GM12878 (cell line): ENCODE results near the gene PHOSPHO1. TPM values are rescaled to one million over a fixed set of nuclear protein-coding genes. Genes with fewer than 3 reads are reported as not detected.

Experiments used
- CREB1 ChIP-seq: IDR thresholded peaks from 2 replicates; pipeline ENCODE4 v1.6.1; 2012; ENCODE audit warnings: low read depth, mild to moderate bottlenecking, inconsistent platforms
- EGR1 ChIP-seq, 2 experiments: IDR thresholded peaks; 1 replicate in 1 of 2; 2 replicates in 1 of 2; pipeline ENCODE4 v1.6.1; 2011 to 2012; ENCODE audit warnings: low read depth in 2 of 2, low read length in 2 of 2, borderline replicate concordance in 1 of 2, mild to moderate bottlenecking in 1 of 2, moderate library complexity in 1 of 2
- FOXM1 ChIP-seq: IDR thresholded peaks from 2 replicates; pipeline ENCODE4 v1.6.1; 2012; ENCODE audit warnings: low read depth, mild to moderate bottlenecking, inconsistent platforms, low read length, moderate library complexity
- MXI1 ChIP-seq: fragments of 150-350 bp; IDR thresholded peaks from 2 replicates; pipeline ENCODE4 v1.6.1; 2011; ENCODE audit warnings: low read depth, mild to moderate bottlenecking, inconsistent platforms, low read length, improper control_type of control experiment
- MYC ChIP-seq: IDR thresholded peaks from 2 replicates; pipeline ENCODE4 v1.6.1; 2011; ENCODE audit warnings: mild to moderate bottlenecking, low read length, moderate library complexity, inconsistent platforms; ENCODE audit not compliant: insufficient read depth, insufficient replicate concordance, insufficient read length, severe bottlenecking
- NFIC ChIP-seq: IDR thresholded peaks from 2 replicates; pipeline ENCODE4 v1.6.1; 2012; ENCODE audit warnings: low read depth, mild to moderate bottlenecking, inconsistent platforms, low read length, moderate library complexity
- PAX5 ChIP-seq: IDR thresholded peaks from 2 replicates; pipeline ENCODE4 v1.6.1; 2011; ENCODE audit warnings: low read depth, low read length, borderline replicate concordance
- RELB ChIP-seq: fragments of 450-650 bp; IDR thresholded peaks from 2 replicates; pipeline ENCODE4 v1.6.1; 2017; ENCODE audit warnings: low read depth, mild to moderate bottlenecking, moderate library complexity
- SREBF1 ChIP-seq: IDR thresholded peaks from 2 replicates; pipeline ENCODE4 v1.6.1; 2012; ENCODE audit warnings: mild to moderate bottlenecking, low read length
- TAF1 ChIP-seq: IDR thresholded peaks from 2 replicates; pipeline ENCODE4 v1.6.1; 2011; ENCODE audit warnings: mild to moderate bottlenecking, low read depth, low read length, borderline replicate concordance
- ZBTB33 ChIP-seq: fragments of 450-650 bp; IDR thresholded peaks from 2 replicates; pipeline ENCODE4 v1.6.1; 2017; ENCODE audit warnings: mild to moderate bottlenecking
- ZNF24 ChIP-seq: fragments of 450-650 bp; IDR thresholded peaks from 2 replicates; pipeline ENCODE4 v1.6.1; 2017; ENCODE audit warnings: antibody characterized with exemption, mild to moderate bottlenecking
- polyA plus RNA-seq, 11 experiments: library from polyadenylated mRNA; depleted of rRNA in 4 of 11; unstranded in 6 of 11; stranded (reverse) in 5 of 11; fragments of >200 nt; fragmentation: Nextera tagmentation in 4 of 11; fragmentation: Illumina TruSeq in 1 of 11; extraction: Ambion mirVana in 4 of 11; extraction: Trizol in 1 of 11; gene quantifications; 1 replicate in 1 of 11; 2 replicates in 10 of 11; pipeline versions ENCODE4 v1.2.1 to v1.2.3, GENCODE V29; 2011 to 2016; ENCODE audit warnings: inconsistent platforms in 2 of 11, missing spikeins in 2 of 11, low read depth in 1 of 11
- total RNA-seq, 4 experiments: library from RNA; depleted of rRNA in 3 of 4; stranded (reverse); fragments of >200 nt in 3 of 4; fragmentation: Illumina TruSeq in 1 of 4; extraction: Trizol in 1 of 4; gene quantifications; 2 replicates each; pipeline versions ENCODE4 v1.2.1 to v1.2.3, GENCODE V29; 2013 to 2021

The PHOSPHO1 gene
- total and polyA plus RNA-seq, 10 of the 15 experiments (the other 5 are each of a cell fraction or from before 2014, with no cell fraction given), result 0.03 to 1.5 (median 0.16) TPM; not detected in 2

- TF ChIP-seq PAX5, result no peak
- no peak for TF ChIP-seq ZBTB33
- no peak for TF ChIP-seq TAF1
- no peak for TF ChIP-seq CREB1
- TF ChIP-seq ZNF24, result no peak
- TF ChIP-seq EGR1 (IDR thresholded peaks at IDR 0.05; ENCODE audit: borderline replicate concordance in 1 of 2, low read depth in 2 of 2, low read length in 2 of 2), result no peak
- TF ChIP-seq MXI1, result no peak
- no peak for TF ChIP-seq MYC
- TF ChIP-seq RELB, result no peak; the same call in 1 of the 2 replicates
- no peak; the same call in 1 of the 2 replicates for TF ChIP-seq FOXM1
- no peak for TF ChIP-seq SREBF1
- peak; percentile 44 for TF ChIP-seq NFIC
- TF ChIP-seq, all 136 proteins: peak for 8
Observed at GRCh38 chr17:49194297-49194607, 36.3 kb downstream of the PHOSPHO1 start (continued).
